IMR-90 (cell line): ENCODE results near the gene MAFF. TPM values are rescaled to one million over a fixed set of nuclear protein-coding genes. Genes with fewer than 3 reads are reported as not detected.

Experiments used
- ATAC-seq: fragments of 200-7000 bp; cut with Tn5 transposase; 2 replicates; pipeline ENCODE4 v1.9.1; 2020; ENCODE audit warnings: low read depth, mild to moderate bottlenecking, moderate library complexity
- BruUV-seq: library from RNA; stranded (reverse); fragments of 400-500 nt; replicated peaks from 2 replicates; lab custom pipeline; 2021; lab: Mats Ljungman, UMichigan
- CTCF ChIA-PET: fragments of 300-600 bp; formaldehyde crosslinking; extraction: SDS; loops from one replicate; lab custom pipeline; 2021; ENCODE audit warnings: antibody characterized with exemption; lab: Yijun Ruan, JAX
- POLR2A ChIA-PET: fragments of 300-600 bp; sonication (Branson Sonifier 250); formaldehyde crosslinking; loops from one replicate; lab custom pipeline; 2022; ENCODE audit warnings: antibody characterized with exemption; ENCODE audit not compliant: unreplicated experiment; lab: Charles Lee
- DNase-seq: peaks from one replicate; pipeline ENCODE4 v3.0.0; 2013
- H2AFZ ChIP-seq: replicated peaks from 2 replicates; pipeline ENCODE3; 2013; ENCODE audit warnings: low read length, mild to moderate bottlenecking; ENCODE audit not compliant: poor library complexity
- H2AK5ac ChIP-seq: 2 replicates; pipeline ENCODE4 v1.6.1; 2013; ENCODE audit warnings: low read depth, low read length, inconsistent platforms
- H2AK9ac ChIP-seq: replicated peaks from 2 replicates; pipeline ENCODE3; 2013; ENCODE audit warnings: mild to moderate bottlenecking, low read depth, low read length, moderate library complexity; ENCODE audit not compliant: poor library complexity
- H2BK120ac ChIP-seq: 2 replicates; pipeline ENCODE4 v1.6.1; 2013; ENCODE audit warnings: low read depth, low read length, inconsistent platforms
- H2BK15ac ChIP-seq: 3 replicates; pipeline ENCODE4 v1.6.1; 2013; ENCODE audit warnings: low read depth, low read length, inconsistent platforms
- H2BK20ac ChIP-seq: 2 replicates; pipeline ENCODE4 v1.6.1; 2013; ENCODE audit warnings: low read depth, mild to moderate bottlenecking, inconsistent platforms, low read length, moderate library complexity
- H2BK5ac ChIP-seq: 2 replicates; pipeline ENCODE4 v1.6.1; 2013; ENCODE audit warnings: mild to moderate bottlenecking, low read depth, low read length, inconsistent platforms; ENCODE audit not compliant: poor library complexity, severe bottlenecking
- H3K14ac ChIP-seq: replicated peaks from 2 replicates; pipeline ENCODE4 v1.6.1; 2013; ENCODE audit warnings: low read depth, low read length, inconsistent platforms
- H3K18ac ChIP-seq: 2 replicates; pipeline ENCODE4 v1.6.1; 2013; ENCODE audit warnings: low read depth, low read length, control low read depth
- H3K23ac ChIP-seq: 2 replicates; pipeline ENCODE4 v1.6.1; 2013; ENCODE audit warnings: low read depth, low read length, inconsistent platforms
- H3K27ac ChIP-seq: 2 replicates; pipeline ENCODE4 v1.5.1; 2013; ENCODE audit warnings: mild to moderate bottlenecking, control low read depth, low read length; ENCODE audit not compliant: insufficient read depth
- H3K27me3 ChIP-seq: 2 replicates; pipeline ENCODE4 v1.6.1; 2013; ENCODE audit warnings: low read length; ENCODE audit not compliant: control insufficient read depth, insufficient read depth
- H3K36me3 ChIP-seq: 2 replicates; pipeline ENCODE4 v1.6.1; 2013; ENCODE audit warnings: low read length, mixed read lengths; ENCODE audit not compliant: control insufficient read depth, insufficient read depth
- H3K4ac ChIP-seq: 2 replicates; pipeline ENCODE4 v1.6.1; 2013; ENCODE audit warnings: low read depth, low read length, inconsistent platforms
- H3K4me1 ChIP-seq: 2 replicates; pipeline ENCODE4 v1.6.1; 2013; ENCODE audit warnings: low read length, mixed read lengths; ENCODE audit not compliant: control insufficient read depth, insufficient read depth
- H3K4me2 ChIP-seq: 2 replicates; pipeline ENCODE4 v1.6.1; 2013; ENCODE audit warnings: low read depth, mild to moderate bottlenecking, control low read depth, low read length, moderate library complexity
- H3K4me3 ChIP-seq: 2 replicates; pipeline ENCODE4 v1.5.1; 2013; ENCODE audit warnings: low read depth, mild to moderate bottlenecking, control low read depth, low read length, moderate library complexity; ENCODE audit not compliant: insufficient read depth
- H3K56ac ChIP-seq: 2 replicates; pipeline ENCODE4 v1.6.1; 2013; ENCODE audit warnings: low read length, inconsistent platforms; ENCODE audit not compliant: insufficient read depth; ENCODE audit errors: extremely low read depth
- H3K79me1 ChIP-seq, 2 experiments: 2 replicates each; pipeline ENCODE4 v1.6.1; 2013; ENCODE audit warnings: low read length in 2 of 2, inconsistent platforms in 1 of 2, low read depth in 1 of 2
- H3K9ac ChIP-seq: 2 replicates; pipeline ENCODE4 v1.6.1; 2013; ENCODE audit warnings: low read depth, low read length, control low read depth
- H3K9me1 ChIP-seq: 2 replicates; pipeline ENCODE4 v1.6.1; 2013; ENCODE audit warnings: low read length, inconsistent platforms; ENCODE audit not compliant: insufficient read depth
- H3K9me3 ChIP-seq: 2 replicates; pipeline ENCODE4 v1.6.1; 2013; ENCODE audit warnings: low read length; ENCODE audit not compliant: control insufficient read depth, insufficient read depth
- H4K20me1 ChIP-seq: 2 replicates; pipeline ENCODE4 v1.6.1; 2013; ENCODE audit warnings: low read length, inconsistent platforms; ENCODE audit not compliant: insufficient read depth
- H4K5ac ChIP-seq: 2 replicates; pipeline ENCODE4 v1.6.1; 2013; ENCODE audit warnings: mild to moderate bottlenecking, low read depth, low read length, control low read depth
- H4K8ac ChIP-seq, 2 experiments: 2 replicates each; pipeline ENCODE4 v1.6.1; 2013; ENCODE audit warnings: low read depth in 2 of 2, low read length in 2 of 2, control low read depth in 1 of 2, inconsistent platforms in 1 of 2
- H4K91ac ChIP-seq: 2 replicates; pipeline ENCODE4 v1.6.1; 2013; ENCODE audit warnings: low read depth, low read length, inconsistent platforms; ENCODE audit not compliant: insufficient read depth
- BHLHE40 ChIP-seq: fragments of 150-350 bp; IDR thresholded peaks from 2 replicates; pipeline ENCODE4 v1.6.1; 2016; ENCODE audit warnings: mild to moderate bottlenecking, low read depth, low read length
- CEBPB ChIP-seq: IDR thresholded peaks from 2 replicates; pipeline ENCODE4 v1.6.1; 2012; ENCODE audit warnings: low read depth, low read length, improper control_type of control experiment
- CHD1 ChIP-seq: IDR thresholded peaks from 2 replicates; pipeline ENCODE4 v1.6.1; 2012; ENCODE audit warnings: low read depth, low read length, improper control_type of control experiment
- FOS ChIP-seq: fragments of 150-350 bp; IDR thresholded peaks from 2 replicates; pipeline ENCODE4 v1.6.1; 2016; ENCODE audit warnings: low read depth, low read length
- MAFK ChIP-seq: IDR thresholded peaks from 2 replicates; pipeline ENCODE4 v1.6.1; 2012; ENCODE audit warnings: low read depth, low read length, improper control_type of control experiment
- MAZ ChIP-seq: IDR thresholded peaks from 2 replicates; pipeline ENCODE4 v1.6.1; 2012; ENCODE audit warnings: low read depth, mild to moderate bottlenecking, low read length, improper control_type of control experiment, moderate library complexity, borderline replicate concordance
- MXI1 ChIP-seq: IDR thresholded peaks from 2 replicates; pipeline ENCODE4 v1.6.1; 2012; ENCODE audit warnings: low read depth, mild to moderate bottlenecking, low read length, moderate library complexity, borderline replicate concordance
- NFE2L2 ChIP-seq: fragments of 150-350 bp; IDR thresholded peaks from 2 replicates; pipeline ENCODE4 v1.6.1; 2016; ENCODE audit warnings: low read depth, mild to moderate bottlenecking, low read length
- POLR2A ChIP-seq: IDR thresholded peaks from 2 replicates; pipeline ENCODE4 v1.6.1; 2012; ENCODE audit warnings: mild to moderate bottlenecking, low read depth, low read length
- RAD21 ChIP-seq: IDR thresholded peaks from 2 replicates; pipeline ENCODE4 v1.6.1; 2012; ENCODE audit warnings: low read length, improper control_type of control experiment
- RCOR1 ChIP-seq: IDR thresholded peaks from 2 replicates; pipeline ENCODE4 v1.6.1; 2012; ENCODE audit warnings: mild to moderate bottlenecking, low read length, improper control_type of control experiment; ENCODE audit not compliant: insufficient replicate concordance
- RFX5 ChIP-seq: IDR thresholded peaks from 2 replicates; pipeline ENCODE4 v1.8.0; 2012; ENCODE audit warnings: low read depth, mild to moderate bottlenecking, low read length, moderate library complexity
- SMC3 ChIP-seq: fragments of 150-350 bp; IDR thresholded peaks from 2 replicates; pipeline ENCODE4 v1.6.1; 2016; ENCODE audit warnings: low read depth, mild to moderate bottlenecking, antibody characterized with exemption, low read length, moderate library complexity
- WGBS, 2 experiments: methylation state at CpG; one replicate each; pipeline versions ENCODE4 v1.1.5 to v1.1.7; 2013; ENCODE audit warnings: missing lambda C conversion rate in 2 of 2; ENCODE audit not compliant: insufficient read length in 1 of 2; ENCODE audit errors: extremely low coverage in 2 of 2; 5-methylcytosine and 5-hydroxymethylcytosine counted together
- dilution Hi-C: fragments of 300-500 bp; cut with HindIII; formaldehyde crosslinking; loops from one replicate; pipeline ENCODE4 v1.14.3; 2018; ENCODE audit warnings: low sequenced_read_pairs; ENCODE audit not compliant: unreplicated experiment
- in situ Hi-C: fragments of 300-500 bp; cut with MboI; formaldehyde crosslinking; loops from 3 replicates; pipeline ENCODE4 v1.14.3; 2019; ENCODE audit warnings: low sequenced_read_pairs, inconsistent platforms, mixed read lengths
- intact Hi-C: fragments of 100-400 bp; cut with micrococcal nuclease; formaldehyde crosslinking; loops from 2 replicates; pipeline ENCODE4 v1.10.0; 2022
- polyA plus RNA-seq, 3 experiments: library from polyadenylated mRNA; depleted of rRNA; stranded (reverse); fragments of >200 nt; gene quantifications; 2 replicates each; pipeline ENCODE4 v1.2.3, GENCODE V29; 2012; ENCODE audit warnings: low replicate concordance in 1 of 3
- total RNA-seq: library from RNA; depleted of rRNA; stranded (reverse); fragments of >200 nt; gene quantifications from 2 replicates; pipeline ENCODE4 v1.2.3, GENCODE V29; 2012
- TF ChIP-seq, protein P1 (sequence below): fragments of 150-350 bp; IDR thresholded peaks from 2 replicates; pipeline ENCODE4 v1.6.1; 2017; ENCODE audit warnings: mild to moderate bottlenecking, antibody characterized with exemption, low read length, low read depth
- TF ChIP-seq, protein P2 (sequence below): conservative IDR thresholded peaks from 2 replicates; pipeline ENCODE4 v1.5.1; 2012; ENCODE audit warnings: mild to moderate bottlenecking, low read depth, low read length, improper control_type of control experiment
- TF ChIP-seq, protein P3 (sequence below): fragments of 150-350 bp; IDR thresholded peaks from 2 replicates; pipeline ENCODE4 v1.6.1; 2016; ENCODE audit warnings: low read depth, mild to moderate bottlenecking, low read length, moderate library complexity, borderline replicate concordance

MAFF gene
- total and polyA plus RNA-seq, 2 of the 4 experiments (the other 2 are of a cell fraction): 18.3 to 25.9 TPM

DNA sequence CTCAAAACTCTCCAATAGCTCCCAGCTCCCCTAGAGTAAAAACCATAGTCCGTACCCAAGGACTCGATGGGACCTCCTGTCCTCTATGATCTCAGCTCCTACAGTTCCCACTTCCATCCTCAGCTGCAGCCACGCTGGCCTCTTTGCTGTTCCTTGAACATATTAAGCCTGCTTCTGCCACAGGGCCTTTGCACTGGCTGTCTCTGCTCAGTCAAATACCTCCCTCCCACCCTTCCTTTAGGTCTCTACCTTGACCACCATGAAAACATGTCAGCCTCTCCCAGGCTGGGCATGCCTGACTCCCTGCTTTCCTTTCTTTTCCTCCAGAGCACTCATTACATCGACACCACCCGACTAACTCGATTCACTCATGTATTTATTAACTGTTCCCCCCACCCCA, 46.5 kb downstream of the MAFF start:
- H3K56ac ChIP-seq: no peak overlapping the region
- no peak overlapping the region for H4K91ac ChIP-seq
- H2BK15ac ChIP-seq: no peak overlapping the region
- no peak overlapping the region for H3K9ac ChIP-seq
- H2BK120ac ChIP-seq: no peak overlapping the region
- no peak for ATAC-seq
- no peak for DNase-seq
- H3K27me3 ChIP-seq: no peaks in the 10 kb centered on the region
- no peak overlapping the region for H4K8ac ChIP-seq
- peaks cover 37 to 88% of the 10 kb centered on the region in 2 experiments for H3K79me1 ChIP-seq
- no peak overlapping the region for H3K4me3 ChIP-seq
- 94 to 100% methylated on average over 2 to 6 of the region's 6 CpGs for WGBS, 2 experiments
- peaks cover 55% of the 10 kb centered on the region for H4K20me1 ChIP-seq
- H2BK20ac ChIP-seq: no peak overlapping the region
- no peak overlapping the region for H2AFZ ChIP-seq
- no peak overlapping the region for H2BK5ac ChIP-seq
- POLR2A ChIA-PET: no interaction called here
- H3K27ac ChIP-seq: no peak overlapping the region
- H3K4me2 ChIP-seq: no peak overlapping the region
- peaks cover 34% of the 10 kb centered on the region for H3K36me3 ChIP-seq
- H3K4ac ChIP-seq: no peak overlapping the region
- peaks cover 30% of the 10 kb centered on the region for H3K9me1 ChIP-seq
- intact Hi-C loops (no loop called here), in situ Hi-C loops (no loop called here), dilution Hi-C loops (no loop called here)
- TF ChIP-seq POLR2A (no peak), MAFK (no peak), NFE2L2 (no peak), FOS (no peak), RFX5 (no peak), RCOR1 (no peak), RAD21 (no peak), MAZ (no peak), BHLHE40 (no peak), SMC3 (no peak), CEBPB (no peak), MXI1 (no peak), CHD1 (no peak)
- TF ChIP-seq, protein P1, sequence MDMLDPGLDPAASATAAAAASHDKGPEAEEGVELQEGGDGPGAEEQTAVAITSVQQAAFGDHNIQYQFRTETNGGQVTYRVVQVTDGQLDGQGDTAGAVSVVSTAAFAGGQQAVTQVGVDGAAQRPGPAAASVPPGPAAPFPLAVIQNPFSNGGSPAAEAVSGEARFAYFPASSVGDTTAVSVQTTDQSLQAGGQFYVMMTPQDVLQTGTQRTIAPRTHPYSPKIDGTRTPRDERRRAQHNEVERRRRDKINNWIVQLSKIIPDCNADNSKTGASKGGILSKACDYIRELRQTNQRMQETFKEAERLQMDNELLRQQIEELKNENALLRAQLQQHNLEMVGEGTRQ: no peak
- TF ChIP-seq, protein P2, sequence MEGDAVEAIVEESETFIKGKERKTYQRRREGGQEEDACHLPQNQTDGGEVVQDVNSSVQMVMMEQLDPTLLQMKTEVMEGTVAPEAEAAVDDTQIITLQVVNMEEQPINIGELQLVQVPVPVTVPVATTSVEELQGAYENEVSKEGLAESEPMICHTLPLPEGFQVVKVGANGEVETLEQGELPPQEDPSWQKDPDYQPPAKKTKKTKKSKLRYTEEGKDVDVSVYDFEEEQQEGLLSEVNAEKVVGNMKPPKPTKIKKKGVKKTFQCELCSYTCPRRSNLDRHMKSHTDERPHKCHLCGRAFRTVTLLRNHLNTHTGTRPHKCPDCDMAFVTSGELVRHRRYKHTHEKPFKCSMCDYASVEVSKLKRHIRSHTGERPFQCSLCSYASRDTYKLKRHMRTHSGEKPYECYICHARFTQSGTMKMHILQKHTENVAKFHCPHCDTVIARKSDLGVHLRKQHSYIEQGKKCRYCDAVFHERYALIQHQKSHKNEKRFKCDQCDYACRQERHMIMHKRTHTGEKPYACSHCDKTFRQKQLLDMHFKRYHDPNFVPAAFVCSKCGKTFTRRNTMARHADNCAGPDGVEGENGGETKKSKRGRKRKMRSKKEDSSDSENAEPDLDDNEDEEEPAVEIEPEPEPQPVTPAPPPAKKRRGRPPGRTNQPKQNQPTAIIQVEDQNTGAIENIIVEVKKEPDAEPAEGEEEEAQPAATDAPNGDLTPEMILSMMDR: no peak
- TF ChIP-seq, protein P3, sequence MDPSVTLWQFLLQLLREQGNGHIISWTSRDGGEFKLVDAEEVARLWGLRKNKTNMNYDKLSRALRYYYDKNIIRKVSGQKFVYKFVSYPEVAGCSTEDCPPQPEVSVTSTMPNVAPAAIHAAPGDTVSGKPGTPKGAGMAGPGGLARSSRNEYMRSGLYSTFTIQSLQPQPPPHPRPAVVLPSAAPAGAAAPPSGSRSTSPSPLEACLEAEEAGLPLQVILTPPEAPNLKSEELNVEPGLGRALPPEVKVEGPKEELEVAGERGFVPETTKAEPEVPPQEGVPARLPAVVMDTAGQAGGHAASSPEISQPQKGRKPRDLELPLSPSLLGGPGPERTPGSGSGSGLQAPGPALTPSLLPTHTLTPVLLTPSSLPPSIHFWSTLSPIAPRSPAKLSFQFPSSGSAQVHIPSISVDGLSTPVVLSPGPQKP: no peak
- no peak overlapping the region for H4K5ac ChIP-seq
- no peak overlapping the region for H2AK5ac ChIP-seq
- no peak overlapping the region for H2AK9ac ChIP-seq
- H3K18ac ChIP-seq: no peak overlapping the region
- 0 out of 2 replicates have a peak, but pooled peaks cover 3% of the 10 kb centered on the region for H3K9me3 ChIP-seq
- no peak overlapping the region for H3K23ac ChIP-seq
- CTCF ChIA-PET: no interaction called here
- no peak overlapping the region for H3K14ac ChIP-seq
- H3K4me1 ChIP-seq: peaks cover 18% of the 10 kb centered on the region
- BruUV-seq: no TSS peak
